ENCODE data around the gene TRMT2A.
"Not testable (repeated sequence)": the region's sequence is repeated elsewhere in the genome, so short reads cannot be mapped to it uniquely, and the experiment has no call there.

The TRMT2A gene

DNA sequence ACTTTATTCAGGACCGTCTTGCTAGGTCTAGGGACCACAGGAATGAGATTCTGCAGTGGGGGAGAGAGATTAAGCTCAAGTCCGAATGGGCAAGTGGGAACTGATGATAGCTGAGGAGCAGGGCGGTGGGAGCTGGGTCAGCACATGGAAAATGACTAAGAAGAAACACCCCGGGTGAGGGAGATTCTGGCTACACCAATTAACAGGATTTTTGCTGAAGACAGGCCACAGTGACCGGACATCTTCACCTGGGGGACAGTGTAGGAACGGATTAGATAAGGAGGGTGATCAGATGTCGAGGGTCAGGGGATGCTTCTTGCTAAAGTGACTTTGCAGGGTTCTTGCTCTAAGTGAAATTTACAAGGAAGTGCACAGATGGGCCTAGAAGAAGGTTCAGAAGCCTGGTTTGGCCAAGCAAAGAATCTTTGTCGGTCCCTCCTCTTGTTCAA is 45.5 kb downstream of the TRMT2A start:
- POLR2A ChIA-PET = no interaction called here
- no peak for TF ChIP-seq CTCF (IDR thresholded peaks at IDR 0.05; ENCODE audit: insufficient read depth, low read length, missing control alignments)
- no peak overlapping the region for H3K4me3 ChIP-seq (ENCODE audit: low read depth, low read length)
- CTCF ChIA-PET = interaction anchor here (1.4 kb wide), 1 partner anchor 11 kb away, joined by 3 read pairs; no protein-coding TSS in a partner anchor
- no peak for DNase-seq (ENCODE audit: low read depth, low spot score)

DNA sequence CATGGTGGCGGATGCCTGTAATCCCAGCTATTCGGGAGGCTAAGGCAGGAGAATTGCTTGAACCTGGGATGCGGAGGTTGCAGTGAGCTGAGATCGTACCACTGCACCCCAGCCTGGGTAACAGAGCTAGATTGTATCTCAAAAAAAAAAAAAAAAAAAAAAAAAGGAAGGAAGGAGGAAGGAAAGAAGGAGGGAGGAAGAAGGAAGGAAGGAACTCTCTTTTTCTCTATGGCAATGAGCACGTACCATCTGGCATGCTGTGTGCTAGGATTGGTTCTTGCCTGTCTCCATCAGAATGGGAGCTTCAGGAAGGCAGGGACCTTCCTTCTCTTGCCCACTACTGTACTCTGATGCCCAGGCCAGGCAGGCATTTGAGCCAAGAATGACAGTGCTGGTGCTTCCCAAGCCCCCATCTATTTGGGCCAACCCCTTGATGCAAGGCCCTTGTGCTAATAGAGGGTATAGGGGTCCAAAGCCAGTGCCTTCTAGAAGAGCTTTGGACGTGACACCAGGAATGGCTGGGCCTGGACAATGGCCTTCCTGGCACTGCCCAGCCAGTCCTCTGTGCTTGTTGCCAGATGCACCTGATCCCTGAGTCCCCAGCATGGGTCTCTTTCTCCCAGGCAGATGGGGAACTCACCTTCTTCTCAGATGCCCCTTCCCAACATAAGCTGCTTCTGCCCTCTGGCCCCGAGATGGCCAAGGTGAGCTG is 47.5 kb downstream of the TRMT2A start:
- TF ChIP-seq CTCF (IDR thresholded peaks at IDR 0.05; ENCODE audit: insufficient read depth, low read length, missing control alignments) = no peak
- no peak overlapping the region for H3K4me3 ChIP-seq (ENCODE audit: low read depth, low read length)
- ChIA-PET POLR2A (no interaction called here), CTCF (interaction anchor here (1.3 kb wide), 1 partner anchor 16 kb away, joined by 4 read pairs; no protein-coding TSS in a partner anchor)
- no peak for DNase-seq (ENCODE audit: low read depth, low spot score)

GRCh38 chr22:20068640-20069039 is 48.4 kb downstream of the TRMT2A start:
- no peak overlapping the region for H3K4me3 ChIP-seq (ENCODE audit: low read depth, low read length)
- no peak for DNase-seq (ENCODE audit: low read depth, low spot score)
- no peak for TF ChIP-seq CTCF (IDR thresholded peaks at IDR 0.05; ENCODE audit: insufficient read depth, low read length, missing control alignments)
- ChIA-PET CTCF (no interaction called here), POLR2A (no interaction called here)

GRCh38 chr22:20067384-20067682 is 49.7 kb downstream of the TRMT2A start:
- H3K4me3 ChIP-seq (ENCODE audit: low read depth, low read length); DNase-seq (ENCODE audit: low read depth, low spot score); POLR2A ChIA-PET; CTCF ChIA-PET: not testable (repeated sequence)

DNA sequence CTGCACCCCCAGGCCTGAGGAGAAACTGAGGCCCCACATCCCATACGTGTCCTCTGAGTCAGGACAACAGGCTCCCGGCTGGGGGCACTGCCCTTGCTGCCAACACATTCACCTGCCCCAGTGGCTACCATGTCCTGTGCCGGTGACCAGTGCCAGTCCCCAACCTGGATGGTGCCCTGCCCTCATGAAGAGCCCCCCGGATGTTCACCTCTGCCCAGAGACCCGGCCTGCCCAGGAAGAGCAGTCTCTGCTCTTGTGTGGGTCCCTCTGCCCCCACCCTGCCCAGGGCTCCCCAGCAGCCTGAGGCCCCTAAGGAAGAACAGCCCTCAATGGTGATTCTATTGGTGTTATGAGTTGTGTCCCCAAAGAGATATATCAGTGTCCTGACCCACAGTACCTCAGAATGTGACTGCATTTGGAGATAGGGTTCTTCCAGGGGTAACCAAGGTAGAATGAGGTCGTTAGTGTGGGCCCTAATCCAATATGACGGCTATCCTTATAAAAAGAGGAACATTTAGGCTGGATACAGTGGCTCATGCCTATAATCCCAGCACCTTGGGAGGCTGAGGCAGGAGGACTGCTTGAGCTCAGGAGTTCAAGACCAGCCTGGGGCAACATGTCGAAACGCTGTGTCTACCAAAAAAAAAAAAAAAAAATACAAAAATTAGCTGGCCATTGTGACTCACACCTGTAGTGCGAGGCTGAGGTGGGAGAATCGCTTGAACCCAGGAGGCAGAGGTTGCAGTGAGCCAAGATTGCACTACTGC is 50.2 kb downstream of the TRMT2A start:
- TF ChIP-seq CTCF (IDR thresholded peaks at IDR 0.05; ENCODE audit: insufficient read depth, low read length, missing control alignments) = no peak
- DNase-seq (ENCODE audit: low read depth, low spot score) = no peak
- POLR2A ChIA-PET = no interaction called here
- CTCF ChIA-PET = no interaction called here
- H3K4me3 ChIP-seq (ENCODE audit: low read depth, low read length) = no peak overlapping the region

DNA sequence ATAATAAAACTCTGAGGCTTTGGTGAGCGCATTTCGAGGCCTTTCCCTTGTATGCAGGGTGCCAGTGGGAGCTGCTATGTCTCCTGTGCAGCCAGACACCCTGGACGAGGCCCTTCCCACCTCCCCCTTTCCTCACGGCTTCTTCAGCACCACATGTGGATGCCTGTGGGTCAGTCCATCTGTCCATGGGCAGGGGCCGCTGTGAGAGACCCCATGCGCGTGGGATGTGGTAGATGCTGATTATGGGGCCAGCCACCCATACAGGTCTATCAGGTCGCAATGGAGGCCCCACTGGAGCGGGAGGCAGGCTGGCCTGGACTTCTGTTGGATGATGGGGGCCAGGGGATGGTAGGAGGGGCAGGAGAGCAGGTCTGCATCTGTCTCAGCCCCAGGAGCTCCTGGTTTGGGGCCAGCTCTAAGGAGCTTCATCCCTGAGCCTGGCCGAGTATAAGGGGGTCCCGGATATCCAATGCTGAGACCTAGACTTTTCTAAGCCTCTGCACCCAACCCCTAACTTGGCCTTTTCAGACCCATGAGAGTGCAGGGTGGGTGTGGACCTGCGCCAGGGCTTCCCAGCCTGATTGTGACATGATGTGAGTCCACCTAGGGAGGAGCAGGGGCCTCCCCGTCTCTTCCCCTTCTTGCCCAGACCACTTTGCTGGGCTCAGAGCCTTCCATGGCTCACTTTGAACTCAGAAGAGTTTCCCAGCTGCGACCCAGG is 51.0 kb downstream of the TRMT2A start:
- TF ChIP-seq CTCF (IDR thresholded peaks at IDR 0.05; ENCODE audit: insufficient read depth, low read length, missing control alignments) = no peak
- ChIA-PET POLR2A (no interaction called here), CTCF (no interaction called here)
- no peak overlapping the region for H3K4me3 ChIP-seq (ENCODE audit: low read depth, low read length)
- DNase-seq (ENCODE audit: low read depth, low spot score) = no peak

All from AG04449 (cell line).